ENCODE measurements around the gene FOXL3. TPM values are rescaled to one million over a fixed set of nuclear protein-coding genes. Genes with fewer than 3 reads are reported as not detected.

The FOXL3 gene
- total and polyA plus RNA-seq, 2 experiments from 2014 or later = not detected

- TF ChIP-seq CREB1 (CRISPR knock-in tag; IDR thresholded peaks at IDR 0.05; ENCODE audit: low read depth) = no peak
- no peak for TF ChIP-seq STAT1 (IDR thresholded peaks at IDR 0.05; ENCODE audit: unreplicated experiment)
- TF ChIP-seq EZH2 (IDR thresholded peaks at IDR 0.05; ENCODE audit: low read depth, unreplicated experiment) = no peak
Observed at GRCh38 chr7:300546-301290, 10.7 kb downstream of the FOXL3 start (continued).

GRCh38 chr7:301291-302053 lies 11.5 kb downstream of the FOXL3 start:
- no peaks in the 10 kb centered on the region for H4K20me1 ChIP-seq (replicated peaks; ENCODE audit: insufficient read depth)
- Mint-ChIP-seq H3K4me3 (no peak overlapping the region), H3K9me3 (peaks cover 39% of the 10 kb centered on the region), H3K27ac (no peak overlapping the region), H3K4me1 (no peaks in the 10 kb centered on the region), H3K27me3 (ENCODE audit: insufficient read depth, low read depth, poor library complexity) (peaks cover 10% of the 10 kb centered on the region), H3K36me3 (ENCODE audit: low read depth) (peaks cover 15% of the 10 kb centered on the region)
- no peak overlapping the region for H3K4me3 ChIP-seq
- no peak for ATAC-seq
- H3K27me3 ChIP-seq (ENCODE audit: insufficient read depth) = no peaks in the 10 kb centered on the region
- TF ChIP-seq STAT1 (IDR thresholded peaks at IDR 0.05; ENCODE audit: unreplicated experiment) (no peak), CTCF (conservative IDR thresholded peaks at IDR 0.05; ENCODE audit: low read depth in 2 of 2) (no peak), ZNF462 (CRISPR knock-in tag; IDR thresholded peaks at IDR 0.05) (no peak), ZNF331 (CRISPR knock-in tag; IDR thresholded peaks at IDR 0.05; ENCODE audit: low read depth) (no peak)
- DNase-seq (ENCODE audit: low spot score) = no peak
- H3K4me1 ChIP-seq (ENCODE audit: insufficient read depth) = no peaks in the 10 kb centered on the region
- H3K27ac ChIP-seq (ENCODE audit: low read depth) = no peak overlapping the region
- H3K9me2 ChIP-seq (ENCODE audit: insufficient read depth) = no peaks in the 10 kb centered on the region
- 0 out of 2 replicates have a peak, but pooled peaks cover 6% of the 10 kb centered on the region for H3F3A ChIP-seq (replicated peaks; ENCODE audit: low read depth)
- no peaks in the 10 kb centered on the region for H3K36me3 ChIP-seq (ENCODE audit: insufficient read depth)
- H2AFZ ChIP-seq = no peak overlapping the region
- H3K4me2 ChIP-seq = no peak overlapping the region
- H3K79me2 ChIP-seq (replicated peaks; ENCODE audit: insufficient read depth) = no peaks in the 10 kb centered on the region

Data from GM23338 (cell line).